Measurements from ENCODE around the gene RAMP1. TPM values are rescaled to one million over a fixed set of nuclear protein-coding genes. Genes with fewer than 3 reads are reported as not detected.
"Not testable (repeated sequence)": the region's sequence is repeated elsewhere in the genome, so short reads cannot be mapped to it uniquely, and the experiment has no call there.

RAMP1 gene
- total RNA-seq, 1 donor from 2014 or later = 9.1 TPM

- Mint-ChIP-seq H3K4me1 (ENCODE audit: low read depth, unreplicated experiment) (no peaks in the 10 kb centered on the region), H3K9me3 (ENCODE audit: unreplicated experiment) (peaks cover 3% of the 10 kb centered on the region), H3K4me3 (ENCODE audit: unreplicated experiment) (no peak overlapping the region), H3K27me3 (ENCODE audit: low read depth, unreplicated experiment) (peaks cover 9% of the 10 kb centered on the region), H3K36me3 (ENCODE audit: low read depth, unreplicated experiment) (no peaks in the 10 kb centered on the region), H3K27ac (ENCODE audit: unreplicated experiment) (no peak overlapping the region)
- no peak overlapping the region for H3K4me3 ChIP-seq (ENCODE audit: insufficient read depth, low read depth, low read length)
- no peaks in the 10 kb centered on the region for H3K36me3 ChIP-seq (ENCODE audit: insufficient read depth, low read length)
- TF ChIP-seq EZH2 (IDR thresholded peaks at IDR 0.05; ENCODE audit: insufficient read depth, low read length) (no peak), CTCF (IDR thresholded peaks at IDR 0.05; ENCODE audit: insufficient read depth, low read depth, low read length) (no peak)
- no peaks in the 10 kb centered on the region for H3K9me3 ChIP-seq (ENCODE audit: insufficient read depth, low read depth, low read length)
- no peaks in the 10 kb centered on the region for H3K4me1 ChIP-seq (ENCODE audit: insufficient read depth, low read length)
- no peaks in the 10 kb centered on the region for H3K79me2 ChIP-seq (ENCODE audit: insufficient read depth, low read length)
- no peak overlapping the region for H3K27ac ChIP-seq (ENCODE audit: low read depth, low read length)
- no peak for DNase-seq (ENCODE audit: low read depth)
- H3K4me2 ChIP-seq (ENCODE audit: low read length) = no peak overlapping the region
- no peak for FAIRE-seq
- no peaks in the 10 kb centered on the region for H4K20me1 ChIP-seq (ENCODE audit: insufficient read depth, low read length)
- no peak overlapping the region for H2AFZ ChIP-seq (ENCODE audit: low read depth, low read length)
- no peak overlapping the region for H3K9ac ChIP-seq (ENCODE audit: low read length)
- no peaks in the 10 kb centered on the region for H3K27me3 ChIP-seq (ENCODE audit: insufficient read depth, low read length)
These were observed 24.1 kb upstream of the RAMP1 start for GRCh38 chr2:237835372-237835771.

GRCh38 chr2:237841051-237841450 lies 18.4 kb upstream of the RAMP1 start:
- H4K20me1 ChIP-seq (ENCODE audit: insufficient read depth, low read length) = no peaks in the 10 kb centered on the region
- no peak overlapping the region for H3K9ac ChIP-seq (ENCODE audit: low read length)
- H3K4me2 ChIP-seq (ENCODE audit: low read length) = no peak overlapping the region
- no peaks in the 10 kb centered on the region for H3K27me3 ChIP-seq (ENCODE audit: insufficient read depth, low read length)
- no peak overlapping the region for H3K27ac ChIP-seq (ENCODE audit: low read depth, low read length)
- Mint-ChIP-seq H3K36me3 (ENCODE audit: low read depth, unreplicated experiment) (no peaks in the 10 kb centered on the region), H3K9me3 (ENCODE audit: unreplicated experiment) (peaks cover 9% of the 10 kb centered on the region), H3K4me3 (ENCODE audit: unreplicated experiment) (no peak overlapping the region), H3K4me1 (ENCODE audit: low read depth, unreplicated experiment) (no peaks in the 10 kb centered on the region), H3K27me3 (ENCODE audit: low read depth, unreplicated experiment) (peaks cover 8% of the 10 kb centered on the region), H3K27ac (ENCODE audit: unreplicated experiment) (no peak overlapping the region)
- TF ChIP-seq EZH2 (IDR thresholded peaks at IDR 0.05; ENCODE audit: insufficient read depth, low read length) (no peak), CTCF (IDR thresholded peaks at IDR 0.05; ENCODE audit: insufficient read depth, low read depth, low read length) (no peak)
- H3K4me3 ChIP-seq (ENCODE audit: insufficient read depth, low read depth, low read length) = no peak overlapping the region
- no peaks in the 10 kb centered on the region for H3K9me3 ChIP-seq (ENCODE audit: insufficient read depth, low read depth, low read length)
- DNase-seq (ENCODE audit: low read depth) = no peak
- no peak for FAIRE-seq
- H3K79me2 ChIP-seq (ENCODE audit: insufficient read depth, low read length) = no peaks in the 10 kb centered on the region
- H3K36me3 ChIP-seq (ENCODE audit: insufficient read depth, low read length) = no peaks in the 10 kb centered on the region
- H3K4me1 ChIP-seq (ENCODE audit: insufficient read depth, low read length) = no peaks in the 10 kb centered on the region
- H2AFZ ChIP-seq (ENCODE audit: low read depth, low read length) = no peak overlapping the region

GRCh38 chr2:237848940-237849339 lies 10.5 kb upstream of the RAMP1 start:
- H3K79me2 ChIP-seq (ENCODE audit: insufficient read depth, low read length); H3K4me1 Mint-ChIP-seq (ENCODE audit: low read depth, unreplicated experiment); H3K27ac Mint-ChIP-seq (ENCODE audit: unreplicated experiment); H4K20me1 ChIP-seq (ENCODE audit: insufficient read depth, low read length); H3K4me3 ChIP-seq (ENCODE audit: insufficient read depth, low read depth, low read length); H3K4me3 Mint-ChIP-seq (ENCODE audit: unreplicated experiment); H3K27me3 ChIP-seq (ENCODE audit: insufficient read depth, low read length); FAIRE-seq; H3K36me3 Mint-ChIP-seq (ENCODE audit: low read depth, unreplicated experiment); H3K9ac ChIP-seq (ENCODE audit: low read length); H3K4me2 ChIP-seq (ENCODE audit: low read length); H2AFZ ChIP-seq (ENCODE audit: low read depth, low read length); H3K36me3 ChIP-seq (ENCODE audit: insufficient read depth, low read length); DNase-seq (ENCODE audit: low read depth); H3K27ac ChIP-seq (ENCODE audit: low read depth, low read length); H3K9me3 ChIP-seq (ENCODE audit: insufficient read depth, low read depth, low read length); H3K4me1 ChIP-seq (ENCODE audit: insufficient read depth, low read length): not testable (repeated sequence)
- peaks cover 20% of the 10 kb centered on the region for H3K27me3 Mint-ChIP-seq (ENCODE audit: low read depth, unreplicated experiment)
- H3K9me3 Mint-ChIP-seq (ENCODE audit: unreplicated experiment) = peaks cover 22% of the 10 kb centered on the region
